GM12891 (cell line): ENCODE data around the gene FBXW10.
"Not testable (repeated sequence)": the region's sequence is repeated elsewhere in the genome, so short reads cannot be mapped to it uniquely, and the experiment has no call there.

Experiments used
- PAX5 ChIP-seq: IDR thresholded peaks from 2 replicates; pipeline ENCODE4 v1.6.1; 2011; ENCODE audit warnings: low read length, moderate library complexity, mild to moderate bottlenecking; ENCODE audit not compliant: insufficient read depth, severe bottlenecking
- POLR2A ChIP-seq: IDR thresholded peaks from 2 replicates; pipeline ENCODE4 v1.6.1; 2011; ENCODE audit warnings: low read depth, low read length, control low read depth
- POLR2AphosphoS5 ChIP-seq: IDR thresholded peaks from 2 replicates; pipeline ENCODE4 v1.6.1; 2011; ENCODE audit warnings: low read depth, low read length, control low read depth

DNA sequence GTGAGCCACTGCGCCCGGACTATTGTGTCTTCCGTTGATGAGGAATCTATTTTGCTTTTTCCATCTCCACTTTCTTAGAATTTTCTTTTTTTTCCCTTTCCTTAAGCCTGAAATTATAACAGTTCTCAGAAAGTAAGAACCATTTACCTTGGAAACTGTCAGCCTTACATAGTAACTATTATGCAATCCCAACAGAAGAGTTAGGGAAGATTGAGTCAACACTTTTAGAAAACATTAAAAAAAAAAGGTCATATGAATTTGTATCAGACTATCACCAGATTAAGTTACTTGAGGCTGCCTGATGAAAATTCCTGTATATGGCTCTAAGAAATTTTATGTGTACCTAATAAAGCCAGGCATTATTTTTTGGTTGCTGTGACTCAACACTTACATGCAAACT lies 35.6 kb upstream of the FBXW10 start:
- TF ChIP-seq POLR2A, POLR2AphosphoS5, PAX5: not testable (repeated sequence)
